SK-N-SH (cell line): ENCODE results near the gene DPPA2. TPM values are rescaled to one million over a fixed set of nuclear protein-coding genes. Genes with fewer than 3 reads are reported as not detected.
A peak's percentile ranks its signal among the peaks of the same experiment; 100 is the strongest.

ENCODE experiments used
- CTCF ChIA-PET: fragments of 300-600, 350-600 bp; formaldehyde crosslinking; extraction: SDS; loops from one replicate; lab custom pipeline; 2021; lab: Yijun Ruan, JAX
- POLR2A ChIA-PET: fragments of 350-600 bp; sonication (Branson Sonifier 250); formaldehyde crosslinking; extraction: SDS; loops from one replicate; lab custom pipeline; 2020; ENCODE audit warnings: antibody characterized with exemption, inconsistent platforms; lab: Yijun Ruan, JAX
- DNase-seq: peaks from one replicate; pipeline ENCODE4 v3.0.0; 2012
- H2AFZ ChIP-seq: fragments of 200-600 bp; sonication (generic); 2 replicates; pipeline ENCODE4 v1.8.1; 2016; ENCODE audit warnings: antibody characterized with exemption, mild to moderate bottlenecking, low read depth
- H3F3A ChIP-seq: fragments of 200-600 bp; sonication (generic); replicated peaks from 2 replicates; pipeline ENCODE3; 2016; ENCODE audit warnings: antibody characterized with exemption, mild to moderate bottlenecking; ENCODE audit not compliant: insufficient read depth
- H3K27ac ChIP-seq, 2 experiments: fragments of 200-500 bp in 1 of 2; fragments of 200-600 bp in 1 of 2; sonication (Bioruptor generic) in 1 of 2; sonication (generic), shearing (Covaris generic) in 1 of 2; 2 replicates each; pipeline versions ENCODE4 v1.5.1 to v1.6.1; 2014 to 2016; ENCODE audit warnings: low read depth in 2 of 2, inconsistent platforms in 1 of 2, low read length in 1 of 2, mild to moderate bottlenecking in 1 of 2, mixed read lengths in 1 of 2
- H3K27me3 ChIP-seq: fragments of 200-600 bp; sonication (generic), shearing (Covaris generic); 2 replicates; pipeline ENCODE4 v1.6.1; 2016; ENCODE audit warnings: mixed run types; ENCODE audit not compliant: insufficient read depth
- H3K36me3 ChIP-seq, 2 experiments: fragments of 200-500 bp in 1 of 2; fragments of 200-600 bp in 1 of 2; sonication (Bioruptor generic) in 1 of 2; sonication (generic) in 1 of 2; replicated peaks in 1 of 2; 2 replicates each; pipeline versions ENCODE3 to v1.5.1; 2014 to 2016; ENCODE audit warnings: low read length in 1 of 2, mild to moderate bottlenecking in 1 of 2; ENCODE audit not compliant: insufficient read depth in 2 of 2, control insufficient read depth in 1 of 2
- H3K4me1 ChIP-seq, 2 experiments: fragments of 200-500 bp in 1 of 2; fragments of 200-600 bp in 1 of 2; sonication (Bioruptor generic) in 1 of 2; sonication (generic), shearing (Covaris generic) in 1 of 2; 2 replicates each; pipeline versions ENCODE4 v1.5.1 to v1.6.1; 2014 to 2016; ENCODE audit warnings: low read depth in 1 of 2, low read length in 1 of 2, mixed run types in 1 of 2; ENCODE audit not compliant: insufficient read depth in 2 of 2, control insufficient read depth in 1 of 2
- H3K4me2 ChIP-seq: fragments of 200-600 bp; sonication (generic), shearing (Covaris generic); 2 replicates; pipeline ENCODE4 v1.6.1; 2017; ENCODE audit warnings: mixed run types
- H3K4me3 ChIP-seq, 2 experiments: fragments of 200-500 bp in 1 of 2; fragments of 200-600 bp in 1 of 2; sonication (Bioruptor generic) in 1 of 2; sonication (generic), shearing (Covaris generic) in 1 of 2; 2 replicates each; pipeline versions ENCODE4 v1.5.1 to v1.8.1; 2014 to 2016; ENCODE audit warnings: low read depth in 2 of 2, inconsistent platforms in 1 of 2, low read length in 1 of 2, mild to moderate bottlenecking in 1 of 2, mixed read lengths in 1 of 2, moderate library complexity in 1 of 2
- H3K79me2 ChIP-seq: fragments of 200-600 bp; sonication (generic); 2 replicates; pipeline ENCODE4 v1.8.1; 2017; ENCODE audit warnings: mild to moderate bottlenecking; ENCODE audit not compliant: insufficient read depth
- H3K9ac ChIP-seq: fragments of 200-600 bp; sonication (generic); 2 replicates; pipeline ENCODE4 v1.6.1; 2017; ENCODE audit warnings: mixed run types
- H3K9me2 ChIP-seq: fragments of 200-600 bp; sonication (generic); 2 replicates; pipeline ENCODE4 v1.6.1; 2017; ENCODE audit warnings: mixed run types
- H3K9me3 ChIP-seq: fragments of 200-600 bp; sonication (generic); 2 replicates; pipeline ENCODE4 v1.6.1; 2017; ENCODE audit warnings: mixed run types, mild to moderate bottlenecking, moderate library complexity
- H4K20me1 ChIP-seq: fragments of 200-600 bp; sonication (generic); 2 replicates; pipeline ENCODE4 v1.6.1; 2017; ENCODE audit warnings: mild to moderate bottlenecking, mixed run types; ENCODE audit not compliant: insufficient read depth
- CHD2 ChIP-seq: fragments of 150-350 bp; IDR thresholded peaks from 2 replicates; pipeline ENCODE4 v1.6.1; 2018; ENCODE audit warnings: low read length; ENCODE audit not compliant: partially characterized antibody
- CTCF ChIP-seq: fragments of 200-600 bp; sonication (generic); IDR thresholded peaks from 2 replicates; pipeline ENCODE4 v1.6.1; 2017; ENCODE audit warnings: antibody characterized with exemption, mild to moderate bottlenecking, moderate library complexity
- EP300 ChIP-seq, 2 experiments: IDR thresholded peaks; 2 replicates each; pipeline versions ENCODE4 v1.4.0 to v1.6.1; 2012; ENCODE audit warnings: borderline replicate concordance in 1 of 2, low read depth in 1 of 2, low read length in 1 of 2
- GABPA ChIP-seq: IDR thresholded peaks from 2 replicates; pipeline ENCODE4 v1.4.0; 2012; ENCODE audit warnings: low read depth, mild to moderate bottlenecking
- GATA2 ChIP-seq: sonication (generic); formaldehyde crosslinking; IDR thresholded peaks from 2 replicates; pipeline ENCODE4 v1.5.0; 2020; ENCODE audit warnings: mild to moderate bottlenecking, missing genetic modification reagents
- IRF3 ChIP-seq: fragments of 150-350 bp; IDR thresholded peaks from 2 replicates; pipeline ENCODE4 v1.6.1; 2016; ENCODE audit warnings: mild to moderate bottlenecking, low read depth, low read length
- JUND ChIP-seq: IDR thresholded peaks from 2 replicates; pipeline ENCODE4 v1.4.0; 2012
- MEF2A ChIP-seq: IDR thresholded peaks from 2 replicates; pipeline ENCODE4 v1.4.0; 2012; ENCODE audit warnings: low read depth, borderline replicate concordance
- NFIC ChIP-seq: IDR thresholded peaks from 2 replicates; pipeline ENCODE4 v1.4.0; 2012; ENCODE audit warnings: borderline replicate concordance
- PBX3 ChIP-seq: IDR thresholded peaks from 2 replicates; pipeline ENCODE4; 2012
- POLR2AphosphoS5 ChIP-seq: IDR thresholded peaks from 2 replicates; pipeline ENCODE4 v1.6.1; 2012; ENCODE audit warnings: low read depth, low read length
- RAD21 ChIP-seq: IDR thresholded peaks from 2 replicates; pipeline ENCODE4 v1.6.1; 2012; ENCODE audit warnings: mild to moderate bottlenecking, low read length
- RFX5 ChIP-seq: IDR thresholded peaks from 2 replicates; pipeline ENCODE4 v1.6.1; 2012; ENCODE audit warnings: mild to moderate bottlenecking, improper control_type of control experiment, low read length
- RXRA ChIP-seq: IDR thresholded peaks from 2 replicates; pipeline ENCODE4 v1.4.0; 2012; ENCODE audit warnings: low read depth, mild to moderate bottlenecking, borderline replicate concordance
- SMC3 ChIP-seq: IDR thresholded peaks from 2 replicates; pipeline ENCODE4 v1.6.1; 2012; ENCODE audit warnings: low read depth, low read length, improper control_type of control experiment
- TAF1 ChIP-seq: IDR thresholded peaks from 2 replicates; pipeline ENCODE4 v1.6.1; 2012; ENCODE audit warnings: low read depth, mild to moderate bottlenecking, low read length, moderate library complexity, borderline replicate concordance
- TCF12 ChIP-seq: IDR thresholded peaks from 2 replicates; pipeline ENCODE4 v1.4.0; 2012
- YY1 ChIP-seq: IDR thresholded peaks from 2 replicates; pipeline ENCODE4 v1.4.0; 2012; ENCODE audit warnings: low read depth, mild to moderate bottlenecking
- WGBS: methylation state at CpG from one replicate; pipeline ENCODE4 v1.1.6; 2017; ENCODE audit warnings: low lambda C conversion rate; 5-methylcytosine and 5-hydroxymethylcytosine counted together
- polyA plus RNA-seq, 3 experiments: library from polyadenylated mRNA; depleted of rRNA; stranded (reverse); fragments of >200 nt; gene quantifications; 2 replicates each; pipeline ENCODE4 v1.2.3, GENCODE V29; 2012
- TF ChIP-seq, protein P1 (sequence below): IDR thresholded peaks from 2 replicates; pipeline ENCODE4 v1.4.0; 2012; ENCODE audit warnings: low read depth
- TF ChIP-seq, protein P2 (sequence below): IDR thresholded peaks from 2 replicates; pipeline ENCODE4 v1.4.0; 2012; ENCODE audit warnings: low read depth, borderline replicate concordance

Gene DPPA2
- polyA plus RNA-seq, 1 of the 3 experiments (the other 2 are of a cell fraction): not detected

DNA sequence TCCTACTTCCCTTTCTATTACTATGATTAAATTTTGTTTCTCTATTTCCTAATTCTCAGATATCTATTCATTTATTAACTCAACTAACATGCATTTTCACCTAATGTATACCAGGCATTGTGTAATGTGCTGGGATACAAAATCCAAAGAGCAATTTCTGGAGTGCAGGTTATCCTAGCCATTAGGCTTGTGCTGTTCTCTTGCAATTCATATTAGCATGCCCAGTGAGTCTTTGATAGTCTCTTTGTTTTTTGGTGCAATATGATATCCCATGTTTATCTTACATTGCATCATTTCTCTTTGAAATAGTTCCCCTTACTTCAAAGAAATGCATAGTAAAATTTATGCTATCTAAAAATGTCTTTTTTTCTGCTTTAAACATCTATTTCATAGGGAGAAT is 34.9 kb upstream of the DPPA2 start:
- no peak overlapping the region for H3K4me3 ChIP-seq
- no peaks in the 10 kb centered on the region for H3K79me2 ChIP-seq
- ChIA-PET POLR2A (no interaction called here), CTCF (no interaction called here)
- no peak overlapping the region for H2AFZ ChIP-seq
- no peaks in the 10 kb centered on the region for H3K36me3 ChIP-seq
- H3K9me3 ChIP-seq: no peaks in the 10 kb centered on the region
- no peaks in the 10 kb centered on the region for H4K20me1 ChIP-seq
- H3K4me1 ChIP-seq: no peaks in the 10 kb centered on the region
- TF ChIP-seq NFIC (no peak), TCF12 (no peak), SMC3 (no peak), EP300 (IDR thresholded peaks at IDR 0.05; ENCODE audit: borderline replicate concordance in 1 of 2, low read depth in 1 of 2, low read length in 1 of 2) (no peak), IRF3 (no peak), POLR2AphosphoS5 (no peak), PBX3 (no peak), RXRA (no peak)
- TF ChIP-seq, protein P1, sequence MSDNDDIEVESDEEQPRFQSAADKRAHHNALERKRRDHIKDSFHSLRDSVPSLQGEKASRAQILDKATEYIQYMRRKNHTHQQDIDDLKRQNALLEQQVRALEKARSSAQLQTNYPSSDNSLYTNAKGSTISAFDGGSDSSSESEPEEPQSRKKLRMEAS: no peak
- H3K27ac ChIP-seq: no peak overlapping the region
- H3F3A ChIP-seq: no peaks in the 10 kb centered on the region
- no peak overlapping the region for H3K9ac ChIP-seq
- no peaks in the 10 kb centered on the region for H3K27me3 ChIP-seq
- H3K4me2 ChIP-seq: no peak overlapping the region
- no peak for DNase-seq
- H3K9me2 ChIP-seq: no peaks in the 10 kb centered on the region

DNA sequence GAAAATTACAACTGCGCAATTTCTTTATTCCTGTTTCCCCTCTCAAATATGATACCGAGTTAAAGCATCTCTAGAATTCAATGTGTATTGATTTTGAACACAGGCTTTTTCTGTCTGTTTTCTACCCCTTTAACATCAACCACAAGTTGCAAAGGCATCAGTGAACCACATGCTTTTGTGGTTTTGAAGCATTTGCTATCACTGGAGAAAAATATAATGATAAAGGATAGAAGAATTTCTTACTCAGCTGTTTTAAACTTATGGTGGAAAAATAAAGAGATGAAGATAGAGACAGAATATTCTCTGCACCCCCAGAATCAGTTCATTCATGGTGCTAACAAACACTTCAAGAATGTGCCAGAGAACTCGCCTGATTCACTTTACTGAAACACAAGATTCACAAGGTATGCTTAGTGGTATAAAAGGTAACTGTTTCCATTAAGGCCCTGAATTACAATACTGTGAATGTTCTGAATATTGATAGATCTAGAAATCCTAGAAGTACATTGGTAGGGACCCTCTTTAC is 30.5 kb upstream of the DPPA2 start:
- H3F3A ChIP-seq: no peaks in the 10 kb centered on the region
- H3K27me3 ChIP-seq: no peaks in the 10 kb centered on the region
- H3K9me2 ChIP-seq: no peaks in the 10 kb centered on the region
- DNase-seq: no peak
- TF ChIP-seq CTCF (no peak), TAF1 (no peak), EP300 (IDR thresholded peaks at IDR 0.05; ENCODE audit: borderline replicate concordance in 1 of 2, low read depth in 1 of 2, low read length in 1 of 2) (no peak), RFX5 (no peak), JUND (no peak), PBX3 (no peak), YY1 (no peak), CHD2 (no peak), GABPA (no peak), RAD21 (no peak), TCF12 (peak; percentile 12; the same call in 1 of the 2 replicates), MEF2A (no peak), NFIC (no peak), GATA2 (CRISPR knock-in tag) (no peak)
- TF ChIP-seq, protein P1: 0 out of 2 replicates have a peak, but pooled peaks have one; percentile 23
- TF ChIP-seq, protein P2, sequence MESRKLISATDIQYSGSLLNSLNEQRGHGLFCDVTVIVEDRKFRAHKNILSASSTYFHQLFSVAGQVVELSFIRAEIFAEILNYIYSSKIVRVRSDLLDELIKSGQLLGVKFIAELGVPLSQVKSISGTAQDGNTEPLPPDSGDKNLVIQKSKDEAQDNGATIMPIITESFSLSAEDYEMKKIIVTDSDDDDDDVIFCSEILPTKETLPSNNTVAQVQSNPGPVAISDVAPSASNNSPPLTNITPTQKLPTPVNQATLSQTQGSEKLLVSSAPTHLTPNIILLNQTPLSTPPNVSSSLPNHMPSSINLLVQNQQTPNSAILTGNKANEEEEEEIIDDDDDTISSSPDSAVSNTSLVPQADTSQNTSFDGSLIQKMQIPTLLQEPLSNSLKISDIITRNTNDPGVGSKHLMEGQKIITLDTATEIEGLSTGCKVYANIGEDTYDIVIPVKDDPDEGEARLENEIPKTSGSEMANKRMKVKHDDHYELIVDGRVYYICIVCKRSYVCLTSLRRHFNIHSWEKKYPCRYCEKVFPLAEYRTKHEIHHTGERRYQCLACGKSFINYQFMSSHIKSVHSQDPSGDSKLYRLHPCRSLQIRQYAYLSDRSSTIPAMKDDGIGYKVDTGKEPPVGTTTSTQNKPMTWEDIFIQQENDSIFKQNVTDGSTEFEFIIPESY: no peak
- no peaks in the 10 kb centered on the region for H3K36me3 ChIP-seq
- no peaks in the 10 kb centered on the region for H3K4me1 ChIP-seq
- no peaks in the 10 kb centered on the region for H3K79me2 ChIP-seq
- H3K4me2 ChIP-seq: no peak overlapping the region
- no peak overlapping the region for H3K9ac ChIP-seq
- 55% methylated on average over 3 of the region's 3 CpGs for WGBS
- H3K9me3 ChIP-seq: no peaks in the 10 kb centered on the region
- ChIA-PET CTCF (interaction anchor here (0.6 kb wide), 1 partner anchor 44 kb away, joined by 3 read pairs; no protein-coding TSS in a partner anchor), POLR2A (no interaction called here)
- no peak overlapping the region for H3K4me3 ChIP-seq
- no peak overlapping the region for H2AFZ ChIP-seq
- H4K20me1 ChIP-seq: no peaks in the 10 kb centered on the region
- H3K27ac ChIP-seq: no peak overlapping the region
